ENCODE results near the gene OR4D5.

Gene OR4D5

GRCh38 chr11:123956752-123957151, 17.3 kb downstream of the OR4D5 start:
- no peak overlapping the region for H3K9ac ChIP-seq (ENCODE audit: low read length)
- no peaks in the 10 kb centered on the region for H3K9me3 ChIP-seq (ENCODE audit: control insufficient read depth, low read depth, low read length)
- no peaks in the 10 kb centered on the region for H3K36me3 ChIP-seq (ENCODE audit: control insufficient read depth, low read depth, low read length)
- no peaks in the 10 kb centered on the region for H3K27me3 ChIP-seq (ENCODE audit: control insufficient read depth, insufficient read depth, low read length)
- H3K4me3 ChIP-seq (ENCODE audit: low read length): no peak overlapping the region
- H3K4me1 ChIP-seq (ENCODE audit: control insufficient read depth, low read depth, low read length): no peaks in the 10 kb centered on the region
- H3K27ac ChIP-seq (ENCODE audit: low read length): no peak overlapping the region

- no peak overlapping the region for H3K27ac ChIP-seq (ENCODE audit: low read length)
- no peaks in the 10 kb centered on the region for H3K36me3 ChIP-seq (ENCODE audit: control insufficient read depth, low read depth, low read length)
- H3K4me1 ChIP-seq (ENCODE audit: control insufficient read depth, low read depth, low read length): no peaks in the 10 kb centered on the region
- H3K27me3 ChIP-seq (ENCODE audit: control insufficient read depth, insufficient read depth, low read length): no peaks in the 10 kb centered on the region
- no peaks in the 10 kb centered on the region for H3K9me3 ChIP-seq (ENCODE audit: control insufficient read depth, low read depth, low read length)
- no peak overlapping the region for H3K9ac ChIP-seq (ENCODE audit: low read length)
- no peak overlapping the region for H3K4me3 ChIP-seq (ENCODE audit: low read length)
Observed at GRCh38 chr11:123973816-123974215, 34.4 kb downstream of the OR4D5 start.

GRCh38 chr11:123976770-123977560, 37.5 kb downstream of the OR4D5 start:
- Histone ChIP-seq H3K36me3 (ENCODE audit: control insufficient read depth, low read depth, low read length) (no peaks in the 10 kb centered on the region), H3K4me1 (ENCODE audit: control insufficient read depth, low read depth, low read length) (no peaks in the 10 kb centered on the region), H3K27me3 (ENCODE audit: control insufficient read depth, insufficient read depth, low read length) (no peaks in the 10 kb centered on the region), H3K27ac (ENCODE audit: low read length) (no peak overlapping the region), H3K9ac (ENCODE audit: low read length) (no peak overlapping the region), H3K9me3 (ENCODE audit: control insufficient read depth, low read depth, low read length) (no peaks in the 10 kb centered on the region), H3K4me3 (ENCODE audit: low read length) (no peak overlapping the region)

- Histone ChIP-seq H3K9me3 (ENCODE audit: control insufficient read depth, low read depth, low read length) (no peaks in the 10 kb centered on the region), H3K27ac (ENCODE audit: low read length) (no peak within 1 kb of the TSS), H3K27me3 (ENCODE audit: control insufficient read depth, insufficient read depth, low read length) (no peaks in the 10 kb centered on the region), H3K36me3 (ENCODE audit: control insufficient read depth, low read depth, low read length) (no peaks in the 10 kb centered on the region), H3K9ac (ENCODE audit: low read length) (no peak within 1 kb of the TSS), H3K4me3 (ENCODE audit: low read length) (no peak within 1 kb of the TSS), H3K4me1 (ENCODE audit: control insufficient read depth, low read depth, low read length) (no peaks in the 10 kb centered on the region)
Observed at GRCh38 chr11:123977731-123978347, 38.4 kb downstream of the OR4D5 start, which contains the start of gene OR10S1. OR10S1 (minus strand) TSS chr11:123977781; CDS start chr11:123977664, 117 bp downstream.

GRCh38 chr11:123979311-123979710, 39.9 kb downstream of the OR4D5 start:
- no peak overlapping the region for H3K27ac ChIP-seq (ENCODE audit: low read length)
- no peak overlapping the region for H3K4me3 ChIP-seq (ENCODE audit: low read length)
- H3K9me3 ChIP-seq (ENCODE audit: control insufficient read depth, low read depth, low read length): no peaks in the 10 kb centered on the region
- no peaks in the 10 kb centered on the region for H3K27me3 ChIP-seq (ENCODE audit: control insufficient read depth, insufficient read depth, low read length)
- H3K9ac ChIP-seq (ENCODE audit: low read length): no peak overlapping the region
- no peaks in the 10 kb centered on the region for H3K4me1 ChIP-seq (ENCODE audit: control insufficient read depth, low read depth, low read length)
- H3K36me3 ChIP-seq (ENCODE audit: control insufficient read depth, low read depth, low read length): no peaks in the 10 kb centered on the region

All from iPS-18a (cell line).